Kidney (tissue), 14 donors: ENCODE results near the gene SIGLEC5. TPM values are rescaled to one million over a fixed set of nuclear protein-coding genes. Genes with fewer than 3 reads are reported as not detected.
A peak's percentile ranks its signal among the peaks of the same experiment; 100 is the strongest.

Experiments
- DNase-seq, 5 donors: peaks; one replicate each; pipeline ENCODE4 v3.0.0-alpha.2; 2013 to 2020
- FAIRE-seq: peaks from 2 replicates; lab custom pipeline; 2012; peaks lifted over from hg19 to GRCh38; lab: Jason Lieb, UNC
- H3K27ac ChIP-seq, 2 donors: one replicate each; pipeline ENCODE4 v1.7.0; 2013; ENCODE audit warnings: low read depth in 2 of 2, low read length in 2 of 2, inconsistent platforms in 1 of 2
- H3K27me3 ChIP-seq: one replicate; pipeline ENCODE4 v1.7.1; 2013; ENCODE audit warnings: low read length, inconsistent platforms; ENCODE audit not compliant: control insufficient read depth, insufficient read depth
- H3K36me3 ChIP-seq, 3 donors: one replicate each; pipeline versions ENCODE4 v1.7.0 to v1.7.1; 2013; ENCODE audit warnings: low read length in 3 of 3, control low read depth in 1 of 3, inconsistent platforms in 1 of 3; ENCODE audit not compliant: insufficient read depth in 3 of 3, control insufficient read depth in 2 of 3
- H3K4me1 ChIP-seq, 3 donors: one replicate each; pipeline versions ENCODE4 v1.7.0 to v1.7.1; 2013; ENCODE audit warnings: low read length in 3 of 3, inconsistent platforms in 1 of 3, low read depth in 1 of 3; ENCODE audit not compliant: control insufficient read depth in 2 of 3, insufficient read depth in 2 of 3
- H3K4me3 ChIP-seq, 3 donors: one replicate each; pipeline versions ENCODE4 v1.7.0 to v1.8.1; 2013; ENCODE audit warnings: low read length in 3 of 3, control low read depth in 1 of 3, inconsistent platforms in 1 of 3
- H3K9ac ChIP-seq, 3 donors: one replicate each; pipeline versions ENCODE4 v1.7.0 to v1.7.1; 2013; ENCODE audit warnings: low read length in 3 of 3, control low read depth in 1 of 3, inconsistent platforms in 1 of 3
- H3K9me3 ChIP-seq, 3 donors: one replicate each; pipeline versions ENCODE4 v1.7.0 to v1.7.1; 2013; ENCODE audit warnings: low read length in 3 of 3, control low read depth in 1 of 3, inconsistent platforms in 1 of 3; ENCODE audit not compliant: control insufficient read depth in 2 of 3, insufficient read depth in 1 of 3
- intact Hi-C: fragments of 100-400 bp; cut with DNase I; formaldehyde crosslinking; loops from one replicate; pipeline ENCODE4 v1.11.1; 2022
- polyA plus RNA-seq: library from polyadenylated mRNA; stranded (reverse); fragments of 350-450 nt; fragmentation: Illumina TruSeq; extraction: RNeasy Lipid Tissue Mini Kit (QIAGEN cat#74804); gene quantifications from one replicate; pipeline ENCODE4 v1.2.3, GENCODE V29; 2014; ENCODE audit warnings: low read depth, low replicate concordance; ENCODE audit not compliant: insufficient read depth
- total RNA-seq: library from RNA; stranded (reverse); fragmentation: NEBNext Ultra II Directional; extraction: Animal tissue kit (Norgen Biotek cat#: 25700); gene quantifications from one replicate; pipeline ENCODE4 v1.2.1, GENCODE V29; 2021
- TF ChIP-seq, protein P1 (sequence below): IDR thresholded peaks from 3 replicates; pipeline ENCODE4 v1.5.1; 2012; ENCODE audit warnings: mild to moderate bottlenecking, moderate library complexity, borderline replicate concordance; ENCODE audit not compliant: insufficient read depth; ENCODE audit errors: extremely low read depth
- donor health status: control.
- donor health status: control.
- donor health status: control.
- donor health status: control.
- donor health status: control.
- donor health status: DM: yes; HTN: yes; CAD: no.
- donor health status: Normal renal cell carcinoma (clear cell type).

SIGLEC5 gene
- total and polyA plus RNA-seq, 2 donors from 2014 or later, result not detected

- intact Hi-C loops, result no loop called here
These were observed 59.1 kb downstream of the SIGLEC5 start, which contains the start of gene ZNF175 for GRCh38 chr19:51570962-51571575. TSS of gene ZNF175 (plus strand) at chr19:51571283. CDS start at chr19:51573330, 2,047 bp downstream.

DNA sequence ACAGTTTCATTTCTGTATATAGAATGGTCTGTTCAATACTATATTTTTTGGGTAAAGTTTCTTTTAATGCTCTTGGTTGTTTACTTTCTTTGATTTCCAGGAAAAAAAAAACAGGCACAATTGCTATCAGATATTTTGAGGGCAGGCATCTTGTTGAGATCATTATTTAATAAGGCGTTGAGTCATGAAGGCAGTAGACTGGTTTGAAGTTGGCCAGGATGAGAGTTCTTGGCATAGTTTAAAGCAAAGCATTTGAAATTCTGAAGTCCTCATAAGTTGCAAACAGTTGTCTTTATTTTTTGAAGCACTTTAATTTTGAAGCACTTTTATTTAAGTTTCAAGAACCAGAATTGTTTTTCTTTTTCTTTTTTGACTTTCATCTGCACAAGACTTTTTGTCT is 61.7 kb downstream of the SIGLEC5 start:
- Histone ChIP-seq H3K27ac (no peak overlapping the region), H3K4me3 (no peak overlapping the region), H3K9ac (no peak overlapping the region), H3K36me3 (no peaks in the 10 kb centered on the region), H3K27me3 (peaks cover 2% of the 10 kb centered on the region), H3K9me3 (no peaks in the 10 kb centered on the region), H3K4me1 (peaks cover 0 to 9% (median 0%) of the 10 kb centered on the region in 3 donors)
- intact Hi-C loops, result no loop called here
- DNase-seq (no peak), FAIRE-seq (no peak)
- TF ChIP-seq, protein P1, sequence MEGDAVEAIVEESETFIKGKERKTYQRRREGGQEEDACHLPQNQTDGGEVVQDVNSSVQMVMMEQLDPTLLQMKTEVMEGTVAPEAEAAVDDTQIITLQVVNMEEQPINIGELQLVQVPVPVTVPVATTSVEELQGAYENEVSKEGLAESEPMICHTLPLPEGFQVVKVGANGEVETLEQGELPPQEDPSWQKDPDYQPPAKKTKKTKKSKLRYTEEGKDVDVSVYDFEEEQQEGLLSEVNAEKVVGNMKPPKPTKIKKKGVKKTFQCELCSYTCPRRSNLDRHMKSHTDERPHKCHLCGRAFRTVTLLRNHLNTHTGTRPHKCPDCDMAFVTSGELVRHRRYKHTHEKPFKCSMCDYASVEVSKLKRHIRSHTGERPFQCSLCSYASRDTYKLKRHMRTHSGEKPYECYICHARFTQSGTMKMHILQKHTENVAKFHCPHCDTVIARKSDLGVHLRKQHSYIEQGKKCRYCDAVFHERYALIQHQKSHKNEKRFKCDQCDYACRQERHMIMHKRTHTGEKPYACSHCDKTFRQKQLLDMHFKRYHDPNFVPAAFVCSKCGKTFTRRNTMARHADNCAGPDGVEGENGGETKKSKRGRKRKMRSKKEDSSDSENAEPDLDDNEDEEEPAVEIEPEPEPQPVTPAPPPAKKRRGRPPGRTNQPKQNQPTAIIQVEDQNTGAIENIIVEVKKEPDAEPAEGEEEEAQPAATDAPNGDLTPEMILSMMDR, result no peak

More at GRCh38 chr19:51570962-51571575, 59.1 kb downstream of the SIGLEC5 start, which contains the start of gene ZNF175:
- Histone ChIP-seq H3K27ac (no peak within 1 kb of the TSS), H3K4me3 (peak within 1 kb of the TSS; percentile 82 to 97 (median 87)), H3K36me3 (peaks cover 0 to 4% (median 0%) of the 10 kb centered on the region in 3 donors), H3K9me3 (no peaks in the 10 kb centered on the region), H3K4me1 (peaks cover 0 to 9% (median 0%) of the 10 kb centered on the region in 3 donors), H3K27me3 (peaks cover 2% of the 10 kb centered on the region), H3K9ac (peak within 1 kb of the TSS; percentile 15 to 84 (median 46))
- TF ChIP-seq, protein P1, result no peak
- FAIRE-seq (peak; percentile 99), DNase-seq (peak; percentile 95 to 99 (median 96))

DNA sequence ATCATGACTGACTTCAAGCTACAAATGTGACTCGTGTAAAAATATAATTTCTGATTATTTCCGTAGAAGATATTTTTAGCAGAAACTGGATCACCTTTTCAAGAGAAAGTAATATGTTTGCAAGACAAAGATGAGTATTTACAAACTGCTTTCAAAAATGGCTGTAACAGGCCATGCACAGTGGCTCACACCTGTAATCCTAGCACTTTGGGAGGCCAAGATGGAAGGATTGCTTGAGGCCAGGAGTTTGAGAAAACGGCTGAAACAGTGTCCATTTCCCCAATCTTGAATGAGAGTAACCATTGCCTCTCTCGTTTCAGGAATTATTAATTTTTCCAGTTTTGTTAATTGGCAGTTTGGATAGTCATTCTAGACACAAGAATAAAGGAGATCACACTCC is 62.6 kb downstream of the SIGLEC5 start:
- DNase-seq (no peak), FAIRE-seq (no peak)
- peaks cover 2% of the 10 kb centered on the region for H3K27me3 ChIP-seq
- intact Hi-C loops, result no loop called here
- TF ChIP-seq, protein P1, result no peak
- H3K4me3 ChIP-seq, result no peak overlapping the region
- no peak overlapping the region for H3K9ac ChIP-seq
- H3K4me1 ChIP-seq, result peaks cover 0 to 9% (median 0%) of the 10 kb centered on the region in 3 donors
- H3K9me3 ChIP-seq, result no peaks in the 10 kb centered on the region
- H3K36me3 ChIP-seq, result no peaks in the 10 kb centered on the region
- H3K27ac ChIP-seq, result no peak overlapping the region
